Peyer's patch (tissue), 4 donors: ENCODE results near the gene GLUD1.
"Not testable (repeated sequence)": the region's sequence is repeated elsewhere in the genome, so short reads cannot be mapped to it uniquely, and the experiment has no call there.

Experiments used
- POLR2A ChIP-seq, 2 donors: fragments of 450-650 bp; IDR thresholded peaks; one replicate each; pipeline ENCODE4 v1.5.1; 2017; ENCODE audit warnings: antibody characterized with exemption in 2 of 2, mild to moderate bottlenecking in 2 of 2, moderate library complexity in 2 of 2
- TF ChIP-seq, protein P1 (sequence below), 6 experiments: fragments of 450-650 bp in 4 of 6; fragments of 200-600 bp in 2 of 6; sonication (generic) in 1 of 6; IDR thresholded peaks; one replicate each; pipeline ENCODE4 v1.5.1; 2017 to 2019; ENCODE audit warnings: antibody characterized with exemption in 6 of 6, mild to moderate bottlenecking in 3 of 6, moderate library complexity in 1 of 6

DNA sequence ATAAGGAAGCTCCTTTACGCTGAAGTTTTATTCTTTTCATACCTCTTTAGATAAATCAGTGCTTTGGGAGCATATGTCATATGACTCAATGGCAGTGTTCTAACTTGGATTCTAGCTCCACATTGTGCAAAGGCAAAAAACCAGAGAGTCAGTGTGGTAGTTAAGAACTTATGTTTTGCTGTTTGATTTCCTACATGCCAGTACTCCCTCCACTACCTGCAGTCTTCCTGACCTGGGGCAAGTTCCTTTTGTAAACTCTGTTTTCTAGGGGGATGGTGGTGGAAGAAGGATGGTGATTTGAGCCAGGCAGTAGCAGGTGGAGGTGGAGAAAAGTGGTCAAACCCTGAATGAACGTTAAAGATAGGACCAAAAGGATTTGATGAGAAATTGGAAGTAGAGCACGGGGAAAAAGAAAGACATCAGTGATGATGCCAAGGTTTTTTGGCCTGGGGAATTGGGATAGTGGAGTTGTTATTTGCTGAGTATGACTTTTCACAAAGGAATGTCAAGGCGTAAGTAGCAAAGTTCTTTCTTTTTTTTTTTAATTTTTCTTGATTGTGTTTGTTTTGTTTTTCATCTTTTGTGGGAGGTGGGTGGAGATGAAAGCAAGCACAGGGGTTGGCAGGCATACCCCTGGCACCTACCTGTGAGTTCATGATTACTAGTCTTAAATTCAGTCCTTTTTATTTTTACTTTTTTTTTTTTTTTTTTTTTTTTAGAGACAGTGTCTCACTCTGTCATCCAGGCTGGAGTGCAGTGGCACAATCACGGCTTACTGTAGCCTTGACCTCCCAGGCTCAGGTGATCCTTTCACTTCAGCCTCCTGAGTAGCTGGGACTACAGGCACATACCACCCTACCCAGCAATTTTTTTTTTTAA is 47.8 kb upstream of the GLUD1 start:
- TF ChIP-seq, protein P1, sequence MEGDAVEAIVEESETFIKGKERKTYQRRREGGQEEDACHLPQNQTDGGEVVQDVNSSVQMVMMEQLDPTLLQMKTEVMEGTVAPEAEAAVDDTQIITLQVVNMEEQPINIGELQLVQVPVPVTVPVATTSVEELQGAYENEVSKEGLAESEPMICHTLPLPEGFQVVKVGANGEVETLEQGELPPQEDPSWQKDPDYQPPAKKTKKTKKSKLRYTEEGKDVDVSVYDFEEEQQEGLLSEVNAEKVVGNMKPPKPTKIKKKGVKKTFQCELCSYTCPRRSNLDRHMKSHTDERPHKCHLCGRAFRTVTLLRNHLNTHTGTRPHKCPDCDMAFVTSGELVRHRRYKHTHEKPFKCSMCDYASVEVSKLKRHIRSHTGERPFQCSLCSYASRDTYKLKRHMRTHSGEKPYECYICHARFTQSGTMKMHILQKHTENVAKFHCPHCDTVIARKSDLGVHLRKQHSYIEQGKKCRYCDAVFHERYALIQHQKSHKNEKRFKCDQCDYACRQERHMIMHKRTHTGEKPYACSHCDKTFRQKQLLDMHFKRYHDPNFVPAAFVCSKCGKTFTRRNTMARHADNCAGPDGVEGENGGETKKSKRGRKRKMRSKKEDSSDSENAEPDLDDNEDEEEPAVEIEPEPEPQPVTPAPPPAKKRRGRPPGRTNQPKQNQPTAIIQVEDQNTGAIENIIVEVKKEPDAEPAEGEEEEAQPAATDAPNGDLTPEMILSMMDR (IDR thresholded peaks at IDR 0.05) = not testable (repeated sequence)
- not testable (repeated sequence) for TF ChIP-seq POLR2A (IDR thresholded peaks at IDR 0.05)
